ENCODE data around the gene NACC1.

The NACC1 gene

GRCh38 chr19:13149628-13150186 is 31.6 kb downstream of the NACC1 start (continued):
- TF ChIP-seq PRDM2 (tag by site-specific recombination; IDR thresholded peaks at IDR 0.05; ENCODE audit: borderline replicate concordance) (0 out of 2 replicates have a peak, but pooled peaks have one; percentile 50), ZNF600 (tag by site-specific recombination; IDR thresholded peaks at IDR 0.05) (peak; percentile 48; the same call in 1 of the 2 replicates), ZBTB8A (tag by site-specific recombination; IDR thresholded peaks at IDR 0.05) (peak; percentile 81), HOXD13 (CRISPR knock-in tag; IDR thresholded peaks at IDR 0.05; ENCODE audit: borderline replicate concordance) (no peak), ZNF777 (tag by site-specific recombination; IDR thresholded peaks at IDR 0.05; ENCODE audit: borderline replicate concordance) (peak; percentile 92), ZNF629 (tag by site-specific recombination; IDR thresholded peaks at IDR 0.05) (no peak), ZNF510 (tag by site-specific recombination; IDR thresholded peaks at IDR 0.05; ENCODE audit: insufficient replicate concordance) (no peak), GLI4 (tag by site-specific recombination; IDR thresholded peaks at IDR 0.05) (0 out of 2 replicates have a peak, but pooled peaks have one; percentile 19), ZNF704 (tag by site-specific recombination; IDR thresholded peaks at IDR 0.05) (no peak), PRDM4 (tag by site-specific recombination; IDR thresholded peaks at IDR 0.05) (0 out of 2 replicates have a peak, but pooled peaks have one; percentile 10), ZNF621 (tag by site-specific recombination; IDR thresholded peaks at IDR 0.05) (no peak), ZNF830 (tag by site-specific recombination; IDR thresholded peaks at IDR 0.05; ENCODE audit: low read depth) (no peak), ZNF24 (tag by site-specific recombination; IDR thresholded peaks at IDR 0.05) (no peak), ZNF311 (tag by site-specific recombination; IDR thresholded peaks at IDR 0.05; ENCODE audit: borderline replicate concordance) (no peak), ZNF302 (tag by site-specific recombination; IDR thresholded peaks at IDR 0.05; ENCODE audit: low read depth) (no peak), ZNF175 (tag by site-specific recombination; IDR thresholded peaks at IDR 0.05) (no peak), ZBTB26 (tag by site-specific recombination; optimal IDR thresholded peaks at IDR 0.05) (peak; percentile 85), ZNF792 (tag by site-specific recombination; IDR thresholded peaks at IDR 0.05) (peak; percentile 41; the same call in 1 of the 2 replicates), ZNF514 (tag by site-specific recombination; IDR thresholded peaks at IDR 0.05) (no peak), ZNF433 (tag by site-specific recombination; IDR thresholded peaks at IDR 0.05; ENCODE audit: low read depth) (no peak)
- TF ChIP-seq, protein P1, sequence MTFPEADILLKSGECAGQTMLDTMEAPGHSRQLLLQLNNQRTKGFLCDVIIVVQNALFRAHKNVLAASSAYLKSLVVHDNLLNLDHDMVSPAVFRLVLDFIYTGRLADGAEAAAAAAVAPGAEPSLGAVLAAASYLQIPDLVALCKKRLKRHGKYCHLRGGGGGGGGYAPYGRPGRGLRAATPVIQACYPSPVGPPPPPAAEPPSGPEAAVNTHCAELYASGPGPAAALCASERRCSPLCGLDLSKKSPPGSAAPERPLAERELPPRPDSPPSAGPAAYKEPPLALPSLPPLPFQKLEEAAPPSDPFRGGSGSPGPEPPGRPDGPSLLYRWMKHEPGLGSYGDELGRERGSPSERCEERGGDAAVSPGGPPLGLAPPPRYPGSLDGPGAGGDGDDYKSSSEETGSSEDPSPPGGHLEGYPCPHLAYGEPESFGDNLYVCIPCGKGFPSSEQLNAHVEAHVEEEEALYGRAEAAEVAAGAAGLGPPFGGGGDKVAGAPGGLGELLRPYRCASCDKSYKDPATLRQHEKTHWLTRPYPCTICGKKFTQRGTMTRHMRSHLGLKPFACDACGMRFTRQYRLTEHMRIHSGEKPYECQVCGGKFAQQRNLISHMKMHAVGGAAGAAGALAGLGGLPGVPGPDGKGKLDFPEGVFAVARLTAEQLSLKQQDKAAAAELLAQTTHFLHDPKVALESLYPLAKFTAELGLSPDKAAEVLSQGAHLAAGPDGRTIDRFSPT (tag by site-specific recombination; IDR thresholded peaks at IDR 0.05): peak; percentile 96
- TF ChIP-seq, protein P2, sequence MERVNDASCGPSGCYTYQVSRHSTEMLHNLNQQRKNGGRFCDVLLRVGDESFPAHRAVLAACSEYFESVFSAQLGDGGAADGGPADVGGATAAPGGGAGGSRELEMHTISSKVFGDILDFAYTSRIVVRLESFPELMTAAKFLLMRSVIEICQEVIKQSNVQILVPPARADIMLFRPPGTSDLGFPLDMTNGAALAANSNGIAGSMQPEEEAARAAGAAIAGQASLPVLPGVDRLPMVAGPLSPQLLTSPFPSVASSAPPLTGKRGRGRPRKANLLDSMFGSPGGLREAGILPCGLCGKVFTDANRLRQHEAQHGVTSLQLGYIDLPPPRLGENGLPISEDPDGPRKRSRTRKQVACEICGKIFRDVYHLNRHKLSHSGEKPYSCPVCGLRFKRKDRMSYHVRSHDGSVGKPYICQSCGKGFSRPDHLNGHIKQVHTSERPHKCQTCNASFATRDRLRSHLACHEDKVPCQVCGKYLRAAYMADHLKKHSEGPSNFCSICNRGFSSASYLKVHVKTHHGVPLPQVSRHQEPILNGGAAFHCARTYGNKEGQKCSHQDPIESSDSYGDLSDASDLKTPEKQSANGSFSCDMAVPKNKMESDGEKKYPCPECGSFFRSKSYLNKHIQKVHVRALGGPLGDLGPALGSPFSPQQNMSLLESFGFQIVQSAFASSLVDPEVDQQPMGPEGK (tag by site-specific recombination; IDR thresholded peaks at IDR 0.05): 0 out of 2 replicates have a peak, but pooled peaks have one; percentile 90
- TF ChIP-seq, protein P3, sequence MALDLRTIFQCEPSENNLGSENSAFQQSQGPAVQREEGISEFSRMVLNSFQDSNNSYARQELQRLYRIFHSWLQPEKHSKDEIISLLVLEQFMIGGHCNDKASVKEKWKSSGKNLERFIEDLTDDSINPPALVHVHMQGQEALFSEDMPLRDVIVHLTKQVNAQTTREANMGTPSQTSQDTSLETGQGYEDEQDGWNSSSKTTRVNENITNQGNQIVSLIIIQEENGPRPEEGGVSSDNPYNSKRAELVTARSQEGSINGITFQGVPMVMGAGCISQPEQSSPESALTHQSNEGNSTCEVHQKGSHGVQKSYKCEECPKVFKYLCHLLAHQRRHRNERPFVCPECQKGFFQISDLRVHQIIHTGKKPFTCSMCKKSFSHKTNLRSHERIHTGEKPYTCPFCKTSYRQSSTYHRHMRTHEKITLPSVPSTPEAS (tag by site-specific recombination; IDR thresholded peaks at IDR 0.05): no peak
